ENCODE results near the gene FAM120B. TPM values are rescaled to one million over a fixed set of nuclear protein-coding genes. Genes with fewer than 3 reads are reported as not detected.

Gene FAM120B
- total and polyA plus RNA-seq, 2 experiments from 2014 or later, result 7.2 to 16.7 TPM

- no peaks in the 10 kb centered on the region for H3K36me3 ChIP-seq (ENCODE audit: insufficient read depth)
- no peak overlapping the region for H3K27ac ChIP-seq (ENCODE audit: low read depth)
- no peak for TF ChIP-seq REST (IDR thresholded peaks at IDR 0.05; ENCODE audit: unreplicated experiment)
- TF ChIP-seq NANOG (IDR thresholded peaks at IDR 0.05; ENCODE audit: borderline replicate concordance), result no peak
- no peak for TF ChIP-seq EZH2 (IDR thresholded peaks at IDR 0.05; ENCODE audit: low read depth, unreplicated experiment)
- TF ChIP-seq ZNF114 (CRISPR knock-in tag; IDR thresholded peaks at IDR 0.05), result no peak
- Mint-ChIP-seq H3K4me3 (no peak overlapping the region), H3K9me3 (no peaks in the 10 kb centered on the region; the same call in 2 of the 3 replicates), H3K27me3 (ENCODE audit: insufficient read depth, low read depth, poor library complexity) (peaks cover 13% of the 10 kb centered on the region), H3K27ac (no peak overlapping the region), H3K4me1 (peaks cover 33% of the 10 kb centered on the region), H3K36me3 (ENCODE audit: low read depth) (peaks cover 20% of the 10 kb centered on the region)
- no peaks in the 10 kb centered on the region for H3K9me2 ChIP-seq (ENCODE audit: insufficient read depth)
- H3K4me3 ChIP-seq, result no peak overlapping the region
- H3K79me2 ChIP-seq (replicated peaks; ENCODE audit: insufficient read depth), result no peaks in the 10 kb centered on the region
- H3K4me1 ChIP-seq (ENCODE audit: insufficient read depth), result peaks cover 16% of the 10 kb centered on the region
- ATAC-seq (peak; percentile 13; the same call in 2 of the 3 replicates), DNase-seq (ENCODE audit: low spot score) (no peak)
- peak overlapping the region; percentile 41; the same call in 1 of the 2 replicates for H3K4me2 ChIP-seq
- H2AFZ ChIP-seq, result no peak overlapping the region
- H3K27me3 ChIP-seq (ENCODE audit: insufficient read depth), result no peaks in the 10 kb centered on the region
- H4K20me1 ChIP-seq (replicated peaks; ENCODE audit: insufficient read depth), result 0 out of 2 replicates have a peak, but pooled peaks cover 5% of the 10 kb centered on the region
- no peaks in the 10 kb centered on the region for H3F3A ChIP-seq (replicated peaks; ENCODE audit: low read depth)
These were observed 97.5 kb downstream of the FAM120B start for GRCh38 chr6:170404036-170404435.

DNA sequence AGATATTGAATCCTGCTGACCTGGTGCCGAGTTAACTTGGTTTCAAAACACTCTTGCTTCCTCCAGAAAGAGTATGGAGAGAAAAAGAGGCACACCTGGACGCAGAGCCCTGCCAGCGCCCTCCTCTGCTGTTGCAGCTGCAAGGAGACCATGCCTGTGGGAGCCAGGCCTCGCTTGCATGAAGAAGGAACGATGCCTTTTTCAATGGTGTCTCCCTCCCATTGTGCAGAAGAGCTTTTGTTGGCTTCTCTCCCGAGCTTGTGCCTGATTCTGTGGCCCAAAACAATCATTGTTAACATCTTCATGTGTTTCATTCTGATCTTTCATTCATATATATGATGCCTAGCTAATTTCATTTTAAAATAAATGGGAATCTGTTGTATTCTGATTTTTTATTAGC, 98.1 kb downstream of the FAM120B start:
- Mint-ChIP-seq H3K9me3 (no peaks in the 10 kb centered on the region; the same call in 2 of the 3 replicates), H3K27ac (no peak overlapping the region), H3K27me3 (ENCODE audit: insufficient read depth, low read depth, poor library complexity) (peaks cover 13% of the 10 kb centered on the region), H3K4me1 (peaks cover 33% of the 10 kb centered on the region), H3K4me3 (no peak overlapping the region), H3K36me3 (ENCODE audit: low read depth) (peaks cover 20% of the 10 kb centered on the region)
- no peak for DNase-seq (ENCODE audit: low spot score)
- H3F3A ChIP-seq (replicated peaks; ENCODE audit: low read depth), result no peaks in the 10 kb centered on the region
- peaks cover 16% of the 10 kb centered on the region for H3K4me1 ChIP-seq (ENCODE audit: insufficient read depth)
- H3K36me3 ChIP-seq (ENCODE audit: insufficient read depth), result no peaks in the 10 kb centered on the region
- no peaks in the 10 kb centered on the region for H3K9me2 ChIP-seq (ENCODE audit: insufficient read depth)
- H3K27me3 ChIP-seq (ENCODE audit: insufficient read depth), result no peaks in the 10 kb centered on the region
- no peak overlapping the region for H3K27ac ChIP-seq (ENCODE audit: low read depth)
- H3K79me2 ChIP-seq (replicated peaks; ENCODE audit: insufficient read depth), result no peaks in the 10 kb centered on the region
- H3K4me3 ChIP-seq, result no peak overlapping the region
- H3K4me2 ChIP-seq, result no peak overlapping the region
- H4K20me1 ChIP-seq (replicated peaks; ENCODE audit: insufficient read depth), result 0 out of 2 replicates have a peak, but pooled peaks cover 5% of the 10 kb centered on the region
- no peak for ATAC-seq
- H2AFZ ChIP-seq, result no peak overlapping the region
- no peak for TF ChIP-seq ZNF331 (CRISPR knock-in tag; IDR thresholded peaks at IDR 0.05; ENCODE audit: low read depth)
- TF ChIP-seq NANOG (IDR thresholded peaks at IDR 0.05; ENCODE audit: borderline replicate concordance), result no peak
- TF ChIP-seq, protein P1, sequence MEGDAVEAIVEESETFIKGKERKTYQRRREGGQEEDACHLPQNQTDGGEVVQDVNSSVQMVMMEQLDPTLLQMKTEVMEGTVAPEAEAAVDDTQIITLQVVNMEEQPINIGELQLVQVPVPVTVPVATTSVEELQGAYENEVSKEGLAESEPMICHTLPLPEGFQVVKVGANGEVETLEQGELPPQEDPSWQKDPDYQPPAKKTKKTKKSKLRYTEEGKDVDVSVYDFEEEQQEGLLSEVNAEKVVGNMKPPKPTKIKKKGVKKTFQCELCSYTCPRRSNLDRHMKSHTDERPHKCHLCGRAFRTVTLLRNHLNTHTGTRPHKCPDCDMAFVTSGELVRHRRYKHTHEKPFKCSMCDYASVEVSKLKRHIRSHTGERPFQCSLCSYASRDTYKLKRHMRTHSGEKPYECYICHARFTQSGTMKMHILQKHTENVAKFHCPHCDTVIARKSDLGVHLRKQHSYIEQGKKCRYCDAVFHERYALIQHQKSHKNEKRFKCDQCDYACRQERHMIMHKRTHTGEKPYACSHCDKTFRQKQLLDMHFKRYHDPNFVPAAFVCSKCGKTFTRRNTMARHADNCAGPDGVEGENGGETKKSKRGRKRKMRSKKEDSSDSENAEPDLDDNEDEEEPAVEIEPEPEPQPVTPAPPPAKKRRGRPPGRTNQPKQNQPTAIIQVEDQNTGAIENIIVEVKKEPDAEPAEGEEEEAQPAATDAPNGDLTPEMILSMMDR (conservative IDR thresholded peaks at IDR 0.05; ENCODE audit: low read depth in 2 of 2), result no peak
- no peak for TF ChIP-seq CREB1 (CRISPR knock-in tag; IDR thresholded peaks at IDR 0.05; ENCODE audit: low read depth)
- TF ChIP-seq JUNB (IDR thresholded peaks at IDR 0.05; ENCODE audit: unreplicated experiment), result no peak
- no peak for TF ChIP-seq EZH2phosphoT487 (IDR thresholded peaks at IDR 0.05; ENCODE audit: unreplicated experiment)
- no peak for TF ChIP-seq ZNF462 (CRISPR knock-in tag; IDR thresholded peaks at IDR 0.05)

Data from GM23338 (cell line).